Trophoblast cell (in vitro differentiated cells and primary cell): ENCODE measurements around the gene BABAM2.

Source experiments
- DNase-seq, 2 donors: peaks; one replicate each; pipeline ENCODE4 v3.0.0-alpha.2; 2016
- H2AFZ ChIP-seq: 2 replicates; pipeline ENCODE4 v1.6.1; 2013; ENCODE audit warnings: low read length, moderate library complexity, mild to moderate bottlenecking; ENCODE audit not compliant: insufficient read depth, poor library complexity
- H2AK5ac ChIP-seq: 2 replicates; pipeline ENCODE4 v1.6.1; 2013; ENCODE audit warnings: mild to moderate bottlenecking, low read length
- H2BK120ac ChIP-seq: 2 replicates; pipeline ENCODE4 v1.6.1; 2013; ENCODE audit warnings: low read length, mild to moderate bottlenecking, moderate library complexity; ENCODE audit not compliant: insufficient read depth, poor library complexity
- H2BK12ac ChIP-seq: 2 replicates; pipeline ENCODE4 v1.6.1; 2013; ENCODE audit warnings: mild to moderate bottlenecking, low read length, moderate library complexity
- H2BK5ac ChIP-seq: 2 replicates; pipeline ENCODE4 v1.6.1; 2013; ENCODE audit warnings: low read length, low read depth, moderate library complexity, mild to moderate bottlenecking; ENCODE audit not compliant: poor library complexity
- H3K14ac ChIP-seq: 2 replicates; pipeline ENCODE4 v1.6.1; 2013; ENCODE audit warnings: mild to moderate bottlenecking, low read length
- H3K18ac ChIP-seq: 2 replicates; pipeline ENCODE4 v1.6.1; 2013; ENCODE audit warnings: mild to moderate bottlenecking, low read length
- H3K23ac ChIP-seq: 2 replicates; pipeline ENCODE4 v1.6.1; 2013; ENCODE audit warnings: low read length
- H3K27ac ChIP-seq: 2 replicates; pipeline ENCODE4 v1.5.1; 2013; ENCODE audit warnings: low read depth, mild to moderate bottlenecking, inconsistent platforms, low read length, moderate library complexity
- H3K27me3 ChIP-seq: 2 replicates; pipeline ENCODE4 v1.6.1; 2013; ENCODE audit warnings: inconsistent platforms, mild to moderate bottlenecking, low read length, moderate library complexity; ENCODE audit not compliant: insufficient read depth
- H3K36me3 ChIP-seq, 2 experiments: 1 replicate in 1 of 2; 2 replicates in 1 of 2; pipeline ENCODE4 v1.6.1; 2013; ENCODE audit warnings: low read length in 2 of 2, mild to moderate bottlenecking in 2 of 2, moderate library complexity in 1 of 2; ENCODE audit not compliant: insufficient read depth in 2 of 2, control insufficient read depth in 1 of 2
- H3K4ac ChIP-seq: 2 replicates; pipeline ENCODE4 v1.6.1; 2013; ENCODE audit warnings: low read depth, mild to moderate bottlenecking, low read length, moderate library complexity
- H3K4me1 ChIP-seq, 2 experiments: 1 replicate in 1 of 2; 2 replicates in 1 of 2; pipeline ENCODE4 v1.6.1; 2013; ENCODE audit warnings: low read length in 2 of 2, mild to moderate bottlenecking in 2 of 2, moderate library complexity in 1 of 2; ENCODE audit not compliant: insufficient read depth in 2 of 2, control insufficient read depth in 1 of 2
- H3K4me2 ChIP-seq: 2 replicates; pipeline ENCODE4 v1.6.1; 2013; ENCODE audit warnings: inconsistent platforms, mild to moderate bottlenecking, low read length, moderate library complexity
- H3K4me3 ChIP-seq: 2 replicates; pipeline ENCODE4 v1.5.1; 2013; ENCODE audit warnings: mild to moderate bottlenecking, low read depth, low read length, inconsistent platforms
- H3K79me1 ChIP-seq: one replicate; pipeline ENCODE4 v1.6.1; 2013; ENCODE audit warnings: low read length
- H3K79me2 ChIP-seq: 2 replicates; pipeline ENCODE4 v1.6.1; 2013; ENCODE audit warnings: low read length, mild to moderate bottlenecking; ENCODE audit not compliant: control insufficient read depth, insufficient read depth, poor library complexity
- H3K9ac ChIP-seq: 2 replicates; pipeline ENCODE4 v1.6.1; 2013; ENCODE audit warnings: mild to moderate bottlenecking, low read length
- H3K9me3 ChIP-seq: 2 replicates; pipeline ENCODE4 v1.6.1; 2013; ENCODE audit warnings: low read depth, mild to moderate bottlenecking, control low read depth, inconsistent platforms, low read length; ENCODE audit not compliant: insufficient read depth
- H4K12ac ChIP-seq: 2 replicates; pipeline ENCODE4 v1.6.1; 2013; ENCODE audit warnings: low read depth, mild to moderate bottlenecking, low read length, moderate library complexity
- H4K8ac ChIP-seq: 2 replicates; pipeline ENCODE4 v1.6.1; 2013; ENCODE audit warnings: low read depth, mild to moderate bottlenecking, low read length, moderate library complexity
- H4K91ac ChIP-seq: one replicate; pipeline ENCODE4 v1.6.1; 2013; ENCODE audit warnings: low read depth, mild to moderate bottlenecking, low read length, moderate library complexity
- WGBS: extraction: QIAGEN DNeasy Blood & Tissue Kit; methylation state at CpG from one replicate; pipeline ENCODE4 v1.1.7; 2013; ENCODE audit warnings: missing lambda C conversion rate; ENCODE audit not compliant: insufficient read length, insufficient coverage; ENCODE audit errors: extremely low coverage; 5-methylcytosine and 5-hydroxymethylcytosine counted together

BABAM2 gene

DNA sequence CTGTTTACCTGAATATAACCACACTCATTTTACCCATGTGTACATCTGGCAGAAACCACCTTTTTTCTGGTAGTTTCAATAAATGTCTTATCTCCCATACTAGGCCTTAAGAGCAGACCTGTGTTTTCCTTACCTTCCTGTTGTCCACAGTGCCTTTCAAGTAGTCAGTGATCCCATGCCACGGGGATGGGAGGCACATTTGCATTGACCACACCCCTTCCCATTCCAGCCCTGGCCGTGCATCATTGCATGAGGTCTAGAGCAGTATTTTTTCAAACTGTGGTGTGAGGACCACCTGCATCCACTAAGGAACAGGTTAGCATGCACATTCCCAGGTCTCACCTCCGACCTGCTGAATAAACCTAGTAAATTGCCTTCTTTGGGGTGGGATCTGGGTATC lies 337.0 kb downstream of the BABAM2 start:
- H3K9ac ChIP-seq, result no peak overlapping the region
- H2BK5ac ChIP-seq, result no peak overlapping the region
- H3K79me1 ChIP-seq, result no peaks in the 10 kb centered on the region
- H3K18ac ChIP-seq, result no peak overlapping the region
- H2BK120ac ChIP-seq, result no peak overlapping the region
- no peak overlapping the region for H3K4ac ChIP-seq
- no peak overlapping the region for H3K27ac ChIP-seq
- H3K4me1 ChIP-seq, result peaks cover 0 to 2% of the 10 kb centered on the region in 2 experiments
- H3K36me3 ChIP-seq, result no peaks in the 10 kb centered on the region
- H3K4me2 ChIP-seq, result no peak overlapping the region
- no peak overlapping the region for H2AK5ac ChIP-seq
- no CpG with 5 or more reads among the region's 3 CpGs for WGBS
- no peak overlapping the region for H3K23ac ChIP-seq
- H3K79me2 ChIP-seq, result no peaks in the 10 kb centered on the region
- H3K27me3 ChIP-seq, result no peaks in the 10 kb centered on the region
- no peak overlapping the region for H4K12ac ChIP-seq
- no peak overlapping the region for H3K14ac ChIP-seq
- H3K4me3 ChIP-seq, result no peak overlapping the region
- H4K8ac ChIP-seq, result no peak overlapping the region
- no peak for DNase-seq
- H3K9me3 ChIP-seq, result no peaks in the 10 kb centered on the region
- H4K91ac ChIP-seq, result no peak overlapping the region
- H2BK12ac ChIP-seq, result no peak overlapping the region
- no peak overlapping the region for H2AFZ ChIP-seq

DNA sequence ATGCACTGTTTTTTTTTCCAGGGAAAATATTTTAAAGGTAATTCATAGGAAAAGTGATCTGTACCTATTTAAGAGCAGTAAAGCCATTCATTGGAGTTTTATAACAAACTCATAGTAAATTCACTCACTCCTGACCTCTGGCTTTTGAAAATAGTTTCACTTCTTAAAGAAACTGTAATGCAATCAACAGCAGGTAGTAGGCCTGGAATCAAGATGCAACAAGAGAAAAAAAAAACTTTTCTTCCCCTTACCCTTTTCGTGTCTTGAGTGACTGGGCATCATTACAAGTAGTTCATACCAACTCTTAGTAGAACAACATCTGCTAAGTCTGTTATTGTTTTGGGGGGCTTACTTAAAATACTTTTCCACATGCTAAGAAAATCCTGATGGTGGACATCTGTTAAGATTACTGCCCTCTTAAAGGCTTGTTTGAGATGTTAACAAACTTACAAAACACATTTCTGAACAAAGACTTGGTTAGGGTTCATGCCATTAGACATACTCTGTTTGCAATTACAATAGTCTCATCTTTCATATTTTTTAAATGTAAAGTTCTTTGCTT lies 338.0 kb downstream of the BABAM2 start:
- H3K23ac ChIP-seq, result no peak overlapping the region
- no peak for DNase-seq
- H3K4ac ChIP-seq, result no peak overlapping the region
- no peak overlapping the region for H3K14ac ChIP-seq
- H3K79me1 ChIP-seq, result no peaks in the 10 kb centered on the region
- no peaks in the 10 kb centered on the region for H3K36me3 ChIP-seq
- H3K27me3 ChIP-seq, result no peaks in the 10 kb centered on the region
- no peak overlapping the region for H3K4me3 ChIP-seq
- no peaks in the 10 kb centered on the region for H3K9me3 ChIP-seq
- H3K27ac ChIP-seq, result no peak overlapping the region
- no peak overlapping the region for H4K8ac ChIP-seq
- H4K12ac ChIP-seq, result no peak overlapping the region
- no peak overlapping the region for H3K9ac ChIP-seq
- H2BK120ac ChIP-seq, result no peak overlapping the region
- no peak overlapping the region for H4K91ac ChIP-seq
- no peak overlapping the region for H2AK5ac ChIP-seq
- H2BK12ac ChIP-seq, result no peak overlapping the region
- no peak overlapping the region for H2AFZ ChIP-seq
- no peak overlapping the region for H3K4me2 ChIP-seq
- H3K18ac ChIP-seq, result no peak overlapping the region
- H3K79me2 ChIP-seq, result no peaks in the 10 kb centered on the region
- WGBS, result no CpG with 5 or more reads among the region's 1 CpG
- peaks cover 0 to 2% of the 10 kb centered on the region in 2 experiments for H3K4me1 ChIP-seq
- H2BK5ac ChIP-seq, result no peak overlapping the region

DNA sequence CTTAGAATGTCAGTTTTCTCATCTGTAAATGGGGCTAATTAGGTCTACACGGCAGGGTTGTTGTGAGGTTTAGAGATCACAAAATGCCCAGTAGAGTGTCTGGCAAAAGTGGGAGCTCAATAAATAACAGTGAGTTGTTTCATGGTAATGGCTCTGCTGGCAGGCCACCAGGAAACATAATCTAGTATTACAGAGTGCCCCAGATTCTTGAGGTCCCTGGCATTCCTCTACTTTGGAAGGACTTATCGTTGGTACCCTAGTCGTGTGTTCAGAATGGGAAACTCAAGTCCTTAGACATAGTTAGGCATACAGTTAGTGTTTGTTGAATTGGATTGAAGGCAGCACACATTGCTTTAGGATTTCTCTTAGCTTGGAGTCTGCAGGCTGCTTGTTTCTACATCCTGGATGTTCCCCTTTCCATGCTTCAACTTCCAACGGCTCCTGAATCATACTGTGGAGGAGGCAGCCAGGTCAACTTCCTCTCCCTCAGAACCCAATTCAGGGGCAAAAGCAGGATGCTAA lies 340.6 kb downstream of the BABAM2 start:
- no peaks in the 10 kb centered on the region for H3K27me3 ChIP-seq
- no peak overlapping the region for H3K18ac ChIP-seq
- no peak for DNase-seq
- no peak overlapping the region for H3K9ac ChIP-seq
- H3K9me3 ChIP-seq, result no peaks in the 10 kb centered on the region
- H2BK5ac ChIP-seq, result no peak overlapping the region
- no peaks in the 10 kb centered on the region for H3K36me3 ChIP-seq
- no peak overlapping the region for H2BK120ac ChIP-seq
- H3K23ac ChIP-seq, result no peak overlapping the region
- H4K91ac ChIP-seq, result no peak overlapping the region
- WGBS, result no CpG with 5 or more reads among the region's 4 CpGs
- H3K14ac ChIP-seq, result no peak overlapping the region
- H3K4ac ChIP-seq, result no peak overlapping the region
- no peaks in the 10 kb centered on the region for H3K4me1 ChIP-seq
- no peak overlapping the region for H2AK5ac ChIP-seq
- H3K27ac ChIP-seq, result no peak overlapping the region
- no peak overlapping the region for H3K4me3 ChIP-seq
- H3K79me2 ChIP-seq, result no peaks in the 10 kb centered on the region
- no peaks in the 10 kb centered on the region for H3K79me1 ChIP-seq
- no peak overlapping the region for H3K4me2 ChIP-seq
- no peak overlapping the region for H4K8ac ChIP-seq
- H4K12ac ChIP-seq, result no peak overlapping the region
- no peak overlapping the region for H2BK12ac ChIP-seq
- no peak overlapping the region for H2AFZ ChIP-seq

- no peaks in the 10 kb centered on the region for H3K9me3 ChIP-seq
- no peak overlapping the region for H3K18ac ChIP-seq
- H2BK12ac ChIP-seq, result no peak overlapping the region
- no peak overlapping the region for H2AFZ ChIP-seq
- no peak overlapping the region for H2AK5ac ChIP-seq
- H4K8ac ChIP-seq, result no peak overlapping the region
- no peak overlapping the region for H4K12ac ChIP-seq
- H3K27me3 ChIP-seq, result no peaks in the 10 kb centered on the region
- no CpG with 5 or more reads among the region's 5 CpGs for WGBS
- H3K4ac ChIP-seq, result no peak overlapping the region
- no peaks in the 10 kb centered on the region for H3K79me2 ChIP-seq
- no peaks in the 10 kb centered on the region for H3K36me3 ChIP-seq
- DNase-seq, result peak in 1 of 2 donors; percentile 45
- no peak overlapping the region for H3K4me3 ChIP-seq
- no peaks in the 10 kb centered on the region for H3K4me1 ChIP-seq
- no peak overlapping the region for H2BK120ac ChIP-seq
- H4K91ac ChIP-seq, result no peak overlapping the region
- H3K27ac ChIP-seq, result no peak overlapping the region
- H3K79me1 ChIP-seq, result no peaks in the 10 kb centered on the region
- no peak overlapping the region for H3K9ac ChIP-seq
- H3K23ac ChIP-seq, result no peak overlapping the region
- no peak overlapping the region for H3K14ac ChIP-seq
- H2BK5ac ChIP-seq, result no peak overlapping the region
- H3K4me2 ChIP-seq, result no peak overlapping the region
Observed at GRCh38 chr2:28232295-28232694, 341.8 kb downstream of the BABAM2 start.
